IgD-negative memory B cell (primary cell): ENCODE data around the gene FGGY. TPM values are rescaled to one million over a fixed set of nuclear protein-coding genes. Genes with fewer than 3 reads are reported as not detected.

Experiments used
- H3K27ac Mint-ChIP-seq, 3 donors: one replicate each; pipeline ENCODE4 v1.8.0; 2020 to 2022; ENCODE audit warnings: mild to moderate bottlenecking in 3 of 3, mixed read lengths in 3 of 3, moderate library complexity in 1 of 3
- H3K27me3 Mint-ChIP-seq: one replicate; pipeline ENCODE4 v1.8.0; 2021; ENCODE audit warnings: mixed read lengths
- H3K36me3 Mint-ChIP-seq: one replicate; pipeline ENCODE4 v1.8.0; 2020; ENCODE audit warnings: mild to moderate bottlenecking, mixed read lengths
- H3K4me1 Mint-ChIP-seq, 3 donors: one replicate each; pipeline ENCODE4 v1.8.0; 2020 to 2022; ENCODE audit warnings: mixed read lengths in 3 of 3, mild to moderate bottlenecking in 1 of 3
- H3K4me3 Mint-ChIP-seq, 4 donors: one replicate each; pipeline ENCODE4 v1.8.0; 2020 to 2022; ENCODE audit warnings: mild to moderate bottlenecking in 4 of 4, mixed read lengths in 4 of 4, moderate library complexity in 3 of 4
- H3K9me3 Mint-ChIP-seq, 3 donors: one replicate each; pipeline ENCODE4 v1.8.0; 2020 to 2021; ENCODE audit warnings: mixed read lengths in 3 of 3, mild to moderate bottlenecking in 1 of 3
- polyA plus RNA-seq: library from polyadenylated mRNA; unstranded; fragments of 300-500 nt; fragmentation: Illumina TruSeq; gene quantifications from one replicate; pipeline ENCODE4 v1.2.3, GENCODE V29; 2021

The FGGY gene
- polyA plus RNA-seq, 1 donor from 2014 or later, result 6.1 TPM

DNA sequence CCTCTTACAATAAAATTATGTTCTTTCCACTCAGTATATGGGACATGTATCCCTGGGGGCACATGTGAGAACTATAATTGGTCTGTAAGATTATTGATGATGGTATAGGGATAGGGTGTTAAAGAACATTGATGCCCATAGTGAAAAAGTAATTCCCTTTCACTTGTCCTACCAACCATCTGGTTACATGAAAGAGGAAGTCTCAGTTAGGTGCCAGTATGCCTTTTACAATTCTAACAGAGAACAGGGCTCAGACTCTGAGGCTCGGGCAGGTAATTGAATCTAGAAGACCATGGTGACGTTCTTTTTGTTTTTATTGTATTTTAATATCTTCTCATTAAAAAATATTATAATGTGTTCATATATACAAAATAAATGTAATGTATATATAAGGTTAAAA lies 113.6 kb downstream of the FGGY start:
- H3K27ac Mint-ChIP-seq, result peak overlapping the region in 1 of 3 donors; percentile 9
- H3K4me1 Mint-ChIP-seq, result no peaks in the 10 kb centered on the region
- H3K36me3 Mint-ChIP-seq, result peaks cover 3% of the 10 kb centered on the region
- no peaks in the 10 kb centered on the region for H3K27me3 Mint-ChIP-seq
- H3K4me3 Mint-ChIP-seq, result no peak overlapping the region
- peaks cover 0 to 2% (median 0%) of the 10 kb centered on the region in 3 donors for H3K9me3 Mint-ChIP-seq

DNA sequence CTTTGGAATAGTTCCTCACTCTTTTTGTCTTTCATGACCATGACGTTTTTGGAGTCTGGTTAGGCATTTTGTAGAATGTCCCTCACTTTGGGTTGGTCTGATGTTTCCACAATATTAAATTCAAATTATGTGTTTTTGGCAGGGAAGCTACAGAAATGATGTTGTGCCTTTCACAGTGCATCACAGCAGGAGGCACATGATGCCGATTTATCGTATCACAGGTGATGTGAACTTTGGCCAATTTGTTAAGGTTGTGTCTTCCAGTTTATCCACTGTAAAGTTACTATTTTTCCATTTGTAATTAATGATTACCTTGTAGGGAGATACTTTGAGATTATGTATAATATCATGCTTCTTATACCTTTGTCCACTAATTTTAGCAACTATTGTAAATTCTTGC lies 114.3 kb downstream of the FGGY start:
- Mint-ChIP-seq H3K4me3 (no peak overlapping the region), H3K36me3 (peaks cover 4% of the 10 kb centered on the region), H3K9me3 (no peaks in the 10 kb centered on the region), H3K27me3 (no peaks in the 10 kb centered on the region), H3K4me1 (no peaks in the 10 kb centered on the region), H3K27ac (no peak overlapping the region)

DNA sequence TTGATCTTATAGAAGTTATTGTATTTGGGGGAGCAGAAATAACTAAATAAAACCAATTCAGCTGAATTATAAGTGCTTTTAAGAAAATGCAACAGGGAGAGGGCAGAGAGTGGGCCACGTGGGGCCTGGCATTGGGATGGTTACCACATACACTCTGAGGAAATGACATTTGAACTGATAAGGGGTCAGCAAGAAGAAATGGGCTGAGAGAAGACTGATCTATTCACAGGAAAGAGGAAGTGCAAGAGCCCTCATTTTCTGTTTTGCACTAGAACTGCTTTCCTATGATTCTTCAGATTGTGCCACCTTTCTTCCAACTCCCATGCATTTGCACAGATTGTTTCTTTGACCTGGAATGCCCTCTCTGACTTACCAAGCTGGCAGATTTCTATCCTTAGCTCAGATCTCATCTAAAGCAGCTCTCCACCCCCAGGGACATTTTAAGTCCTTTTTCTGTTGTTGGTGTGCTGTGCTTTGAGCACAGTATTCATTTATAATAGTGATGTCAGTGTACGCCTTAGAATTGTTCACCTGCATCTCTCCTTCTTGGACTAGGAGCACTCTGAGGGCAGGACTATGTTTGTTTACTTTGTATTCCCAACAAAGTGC lies 115.9 kb downstream of the FGGY start:
- Mint-ChIP-seq H3K4me3 (no peak overlapping the region), H3K9me3 (no peaks in the 10 kb centered on the region), H3K36me3 (peaks cover 4% of the 10 kb centered on the region), H3K27ac (no peak overlapping the region), H3K27me3 (no peaks in the 10 kb centered on the region), H3K4me1 (no peaks in the 10 kb centered on the region)

DNA sequence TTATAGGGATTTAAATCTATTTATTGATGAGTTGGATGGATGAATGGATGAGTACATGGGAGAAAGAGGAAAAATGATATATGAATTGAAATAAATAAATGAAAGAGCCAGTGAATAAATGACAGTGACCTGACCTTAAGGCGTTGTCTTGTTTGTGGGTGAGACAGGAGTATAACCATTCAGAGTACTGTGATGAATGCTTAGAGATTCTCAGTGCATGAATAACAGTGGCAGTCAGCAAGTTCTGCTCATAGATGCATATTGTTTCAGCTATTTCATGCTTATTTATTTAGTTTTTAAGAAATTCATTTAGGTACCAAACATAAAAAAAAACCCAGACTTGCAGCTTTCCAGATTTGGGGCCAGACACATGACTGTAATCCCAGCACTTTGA lies 116.4 kb downstream of the FGGY start:
- peaks cover 4% of the 10 kb centered on the region for H3K36me3 Mint-ChIP-seq
- no peaks in the 10 kb centered on the region for H3K4me1 Mint-ChIP-seq
- H3K27ac Mint-ChIP-seq, result no peak overlapping the region
- no peaks in the 10 kb centered on the region for H3K9me3 Mint-ChIP-seq
- H3K4me3 Mint-ChIP-seq, result no peak overlapping the region
- H3K27me3 Mint-ChIP-seq, result no peaks in the 10 kb centered on the region

DNA sequence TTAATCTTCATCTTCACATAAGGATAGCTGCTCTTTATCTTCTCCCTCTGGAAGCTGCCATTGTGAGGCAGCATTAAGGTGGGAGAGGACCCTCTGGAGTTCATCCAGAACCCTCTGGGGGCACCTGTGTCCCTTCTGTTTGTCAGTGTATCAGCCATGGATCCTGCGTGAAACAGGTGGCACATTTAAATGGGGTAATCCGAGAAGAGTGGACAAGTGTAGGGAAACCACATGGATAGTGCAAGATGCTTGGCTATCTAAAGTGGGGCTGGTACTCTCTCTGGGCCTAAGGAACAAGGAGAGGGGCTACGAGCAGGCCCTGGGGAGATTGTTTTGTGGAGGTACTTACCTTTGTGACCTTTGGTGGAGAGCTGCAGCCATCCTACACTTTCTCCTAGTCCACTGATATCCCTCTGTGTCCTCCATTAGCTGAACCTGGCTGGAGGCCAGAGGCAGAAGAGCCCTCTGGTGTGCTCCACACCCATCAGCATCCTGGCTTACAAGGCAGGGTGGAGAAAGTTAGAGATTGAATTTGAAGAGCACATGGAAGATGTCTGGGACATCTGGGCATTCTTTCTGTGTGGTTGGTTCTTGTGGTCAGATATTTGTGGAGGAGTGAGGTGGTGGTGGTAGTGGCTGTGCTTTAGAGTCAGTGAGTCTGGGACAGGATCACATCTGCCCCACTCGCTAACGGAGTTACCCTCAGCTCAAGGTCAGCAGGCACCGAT lies 117.7 kb downstream of the FGGY start:
- Mint-ChIP-seq H3K9me3 (no peaks in the 10 kb centered on the region), H3K27me3 (no peaks in the 10 kb centered on the region), H3K4me3 (no peak overlapping the region), H3K27ac (no peak overlapping the region), H3K4me1 (no peaks in the 10 kb centered on the region), H3K36me3 (peaks cover 7% of the 10 kb centered on the region)

DNA sequence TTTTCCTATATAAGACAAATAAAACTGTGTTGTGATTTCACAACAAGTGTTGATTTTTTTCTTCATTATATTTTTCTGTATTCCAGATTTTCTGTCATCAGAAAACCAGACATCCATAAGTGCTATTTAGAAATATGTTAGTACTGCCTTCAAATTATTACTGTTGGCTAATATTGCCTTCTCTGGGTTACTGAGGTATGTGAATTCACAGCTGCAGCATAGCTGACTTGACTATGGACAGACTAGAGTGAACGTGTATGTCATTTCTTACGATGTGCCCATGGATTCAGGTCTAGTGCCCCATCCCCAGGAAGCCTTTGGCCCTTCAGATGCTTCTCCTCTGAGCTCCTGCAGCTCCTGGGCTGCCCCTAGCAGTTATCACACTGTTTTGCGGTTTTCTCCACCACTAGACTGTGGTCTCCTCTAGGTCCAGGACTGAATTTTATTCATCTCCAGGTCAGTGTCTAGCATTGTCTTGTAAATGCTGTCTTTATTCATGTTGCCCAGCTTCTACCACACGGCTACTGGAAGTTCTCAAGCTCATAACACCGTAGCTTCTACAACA lies 118.5 kb downstream of the FGGY start:
- Mint-ChIP-seq H3K36me3 (peaks cover 7% of the 10 kb centered on the region), H3K4me3 (no peak overlapping the region)

DNA sequence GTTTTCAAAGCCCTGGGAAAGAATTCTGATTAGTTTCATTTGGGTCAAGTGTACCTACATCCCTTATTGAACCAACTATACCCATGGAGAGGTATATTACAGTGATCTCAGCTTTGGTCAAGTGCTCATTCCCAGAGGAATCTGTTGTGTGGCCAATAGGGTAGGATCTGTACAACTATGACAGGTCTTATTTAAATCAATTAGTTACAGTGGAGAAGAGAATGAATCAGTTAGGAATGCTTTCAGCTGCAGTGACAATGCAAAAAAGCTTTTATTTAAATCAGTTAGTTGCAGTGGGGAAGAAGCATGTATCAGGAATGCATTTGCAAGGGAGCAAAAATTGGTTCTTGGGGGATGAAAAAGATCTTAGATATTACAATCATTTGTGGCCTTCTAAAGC lies 119.0 kb downstream of the FGGY start:
- no peak overlapping the region for H3K4me3 Mint-ChIP-seq

More for the DNA sequence above, 118.5 kb downstream of the FGGY start:
- Mint-ChIP-seq H3K27ac (no peak overlapping the region), H3K4me1 (no peaks in the 10 kb centered on the region), H3K27me3 (no peaks in the 10 kb centered on the region), H3K9me3 (no peaks in the 10 kb centered on the region)

DNA sequence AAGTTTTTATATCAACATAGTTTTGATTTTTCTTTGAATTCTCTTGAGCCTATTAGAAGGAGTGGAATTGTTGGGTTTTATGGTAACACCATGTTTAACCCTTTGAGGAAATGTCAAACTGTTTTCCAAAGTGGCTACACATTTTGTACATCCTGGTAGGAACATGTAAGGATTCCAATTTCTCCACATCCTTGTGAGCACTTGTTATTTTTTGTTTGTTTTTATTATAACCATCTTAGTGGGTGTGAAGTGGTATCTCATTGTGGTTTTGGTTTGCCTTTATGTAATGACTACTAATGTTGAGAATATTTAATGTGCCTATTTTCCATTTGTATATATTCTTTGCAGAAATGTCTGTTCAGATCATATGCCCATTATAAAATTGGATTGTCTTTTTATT lies 120.5 kb downstream of the FGGY start:
- Mint-ChIP-seq H3K4me1 (no peaks in the 10 kb centered on the region), H3K36me3 (peaks cover 7% of the 10 kb centered on the region), H3K27me3 (no peaks in the 10 kb centered on the region), H3K27ac (no peak overlapping the region), H3K9me3 (no peaks in the 10 kb centered on the region), H3K4me3 (no peak overlapping the region)

More for the DNA sequence above, 119.0 kb downstream of the FGGY start:
- no peaks in the 10 kb centered on the region for H3K4me1 Mint-ChIP-seq
- no peak overlapping the region for H3K27ac Mint-ChIP-seq
- H3K27me3 Mint-ChIP-seq, result no peaks in the 10 kb centered on the region
- peaks cover 7% of the 10 kb centered on the region for H3K36me3 Mint-ChIP-seq
- no peaks in the 10 kb centered on the region for H3K9me3 Mint-ChIP-seq

DNA sequence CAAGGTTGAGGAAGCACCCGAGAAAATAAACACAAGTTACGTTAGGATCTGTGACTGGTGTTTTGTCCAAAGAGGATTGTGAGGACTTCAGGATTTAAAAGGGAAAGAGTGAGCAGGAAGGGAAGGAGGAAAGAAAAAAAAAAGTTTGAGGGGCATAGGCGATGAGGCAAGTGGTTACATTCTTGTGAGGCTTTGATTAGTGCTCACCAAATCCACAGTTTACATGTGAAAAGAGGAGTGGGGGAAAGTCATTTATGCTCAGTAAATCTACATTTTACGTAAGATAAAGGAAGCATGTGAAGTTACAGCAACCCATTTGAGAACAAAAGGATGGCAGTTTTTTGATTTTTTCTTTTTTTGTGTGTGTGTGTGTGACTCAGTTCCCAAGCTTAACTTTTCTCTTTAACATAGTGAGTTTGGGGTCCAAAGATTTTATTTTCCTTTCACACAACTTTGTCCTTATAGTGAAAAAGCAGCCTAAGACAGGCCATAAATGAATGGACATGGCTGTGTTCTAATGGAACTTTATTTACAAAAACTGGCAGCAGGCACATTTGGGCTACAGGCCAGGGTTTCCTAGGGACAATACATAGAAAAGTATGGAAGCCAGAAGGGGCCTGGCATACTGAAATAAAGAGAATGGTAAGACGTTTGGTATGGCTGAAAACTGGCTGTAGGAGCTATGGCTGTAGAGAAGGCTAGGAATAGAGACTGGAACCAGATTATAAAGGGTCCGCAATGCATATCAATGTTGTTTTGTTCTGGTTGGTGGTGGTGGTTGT lies 121.7 kb downstream of the FGGY start:
- no peaks in the 10 kb centered on the region for H3K27me3 Mint-ChIP-seq
- H3K27ac Mint-ChIP-seq, result no peak overlapping the region
- peaks cover 7% of the 10 kb centered on the region for H3K36me3 Mint-ChIP-seq
- H3K4me3 Mint-ChIP-seq, result no peak overlapping the region
- no peaks in the 10 kb centered on the region for H3K9me3 Mint-ChIP-seq
- no peaks in the 10 kb centered on the region for H3K4me1 Mint-ChIP-seq

DNA sequence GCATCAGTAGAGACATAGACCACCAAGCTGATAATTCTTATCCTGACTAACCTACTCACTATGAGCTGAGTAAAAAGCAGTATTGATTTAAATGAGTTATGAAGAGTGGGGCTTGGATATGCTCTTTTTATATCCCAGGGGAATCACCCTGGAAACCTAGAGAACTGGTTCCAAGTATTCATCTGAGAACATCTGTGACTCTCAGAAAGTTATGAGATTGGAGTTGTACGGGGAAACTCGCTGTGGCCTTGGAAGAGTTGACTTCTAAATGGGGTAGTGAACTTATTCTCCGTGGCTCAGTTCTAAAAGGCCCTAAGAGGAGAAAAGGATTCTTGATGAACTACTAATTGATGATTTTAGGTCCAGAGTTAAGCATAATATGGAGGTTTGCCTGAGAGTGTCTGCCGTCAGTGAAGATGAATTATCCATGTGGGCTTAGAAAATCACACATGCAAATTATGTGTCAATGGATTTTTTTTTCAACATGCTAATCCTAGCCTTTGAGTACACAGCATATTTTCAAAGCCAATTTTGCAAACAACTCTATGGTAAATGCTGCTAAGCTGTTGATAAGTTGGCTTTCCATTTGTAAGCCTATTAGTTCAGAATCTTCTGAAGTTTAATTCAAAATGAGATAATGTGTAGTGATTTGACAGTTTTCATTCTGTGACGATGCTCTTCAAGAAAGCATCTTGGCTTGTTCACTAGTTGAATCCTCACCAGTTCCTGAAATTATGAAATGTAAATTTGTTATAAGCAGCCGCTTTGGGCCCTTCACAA lies 122.7 kb downstream of the FGGY start:
- Mint-ChIP-seq H3K4me3 (no peak overlapping the region), H3K36me3 (peaks cover 12% of the 10 kb centered on the region), H3K9me3 (no peaks in the 10 kb centered on the region), H3K4me1 (no peaks in the 10 kb centered on the region), H3K27me3 (no peaks in the 10 kb centered on the region), H3K27ac (no peak overlapping the region)

DNA sequence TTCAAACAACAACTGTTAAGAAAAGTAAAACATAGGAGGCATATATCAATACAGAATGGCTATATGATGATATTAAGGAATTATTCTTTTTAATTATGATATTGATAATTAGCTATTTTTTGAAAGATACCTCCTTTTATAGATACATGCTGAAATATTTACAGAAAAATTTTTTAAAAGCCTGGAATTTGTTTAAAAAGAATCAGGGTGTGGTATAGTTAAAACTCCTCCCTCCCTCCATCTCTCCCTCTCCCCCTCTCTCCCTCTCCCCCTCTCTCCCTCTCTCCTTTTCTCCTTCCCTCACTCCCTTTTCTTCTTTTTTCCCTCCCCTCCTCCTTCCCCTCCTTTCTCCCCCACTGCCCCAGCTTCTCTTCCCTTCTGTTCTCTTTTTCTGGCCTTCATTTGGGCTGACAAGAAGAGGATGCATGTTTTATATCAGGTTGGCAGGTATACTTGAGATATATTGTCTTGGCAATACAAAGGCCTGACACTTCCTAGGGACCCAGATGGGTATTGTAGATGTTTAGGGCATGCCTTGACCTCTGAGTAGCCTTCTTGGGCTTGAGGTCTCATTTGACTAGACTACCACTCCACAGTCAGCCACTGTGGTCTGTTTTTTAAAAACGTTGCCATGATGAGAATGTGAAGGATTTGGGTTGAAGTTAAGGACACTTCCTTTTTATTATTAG lies 124.5 kb downstream of the FGGY start:
- H3K4me3 Mint-ChIP-seq, result no peak overlapping the region
- no peaks in the 10 kb centered on the region for H3K4me1 Mint-ChIP-seq
- H3K9me3 Mint-ChIP-seq, result no peaks in the 10 kb centered on the region
- no peak overlapping the region for H3K27ac Mint-ChIP-seq
- peaks cover 10% of the 10 kb centered on the region for H3K36me3 Mint-ChIP-seq
- no peaks in the 10 kb centered on the region for H3K27me3 Mint-ChIP-seq

DNA sequence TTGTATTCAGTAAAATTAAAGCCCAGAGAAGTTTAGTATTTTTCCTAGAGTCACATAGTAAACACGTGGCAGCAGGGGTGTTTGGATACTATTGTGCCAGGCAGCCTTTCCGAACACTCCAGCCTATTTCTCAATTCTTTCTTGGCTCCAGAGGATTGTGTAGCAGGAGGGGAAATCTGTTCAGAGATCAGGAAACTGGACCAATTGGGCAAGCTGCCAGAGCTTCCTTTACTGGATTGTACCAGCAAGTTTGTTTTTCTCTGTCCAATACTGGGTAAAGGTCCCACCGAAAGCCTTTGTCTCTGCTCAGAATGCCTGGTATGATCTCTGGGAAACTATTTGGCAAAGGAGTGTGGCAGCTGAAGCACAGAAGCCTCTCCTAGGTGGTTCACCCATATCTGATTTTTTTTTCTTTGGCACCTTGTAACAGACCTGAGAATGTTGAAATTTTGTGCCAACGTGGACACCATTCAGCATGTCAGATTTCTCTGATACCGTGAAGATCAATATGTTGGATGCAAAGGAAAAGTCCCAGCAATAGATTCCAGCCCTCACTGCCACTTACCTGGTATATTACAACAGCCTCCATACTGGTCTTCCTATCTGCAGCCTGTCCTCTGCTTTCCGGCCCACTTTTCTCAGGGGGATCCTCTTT lies 126.2 kb downstream of the FGGY start:
- Mint-ChIP-seq H3K4me1 (no peaks in the 10 kb centered on the region), H3K36me3 (peaks cover 16% of the 10 kb centered on the region), H3K4me3 (no peak overlapping the region), H3K27me3 (no peaks in the 10 kb centered on the region), H3K27ac (peak overlapping the region in 1 of 3 donors; percentile 8), H3K9me3 (no peaks in the 10 kb centered on the region)

DNA sequence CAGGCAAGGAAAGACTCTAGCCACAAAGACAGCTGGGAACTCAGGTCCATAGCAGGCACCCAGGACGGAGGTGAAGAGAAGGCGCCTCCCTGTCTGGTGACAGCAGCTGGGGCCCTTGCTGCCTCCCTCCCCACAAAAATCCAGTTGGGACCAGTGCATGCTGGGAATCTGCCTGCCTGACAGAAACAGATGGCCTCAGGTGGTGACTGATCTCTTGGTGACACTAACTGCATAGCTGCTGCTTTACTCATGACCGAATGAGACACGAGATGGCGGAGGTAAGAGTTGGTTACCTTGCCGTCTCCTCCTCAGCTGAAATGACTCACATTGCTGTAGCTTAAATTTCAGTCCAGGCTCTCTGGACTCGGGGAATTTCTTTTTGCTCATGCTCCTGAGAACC lies 130.3 kb downstream of the FGGY start:
- H3K27ac Mint-ChIP-seq, result no peak overlapping the region
- peaks cover under 1 to 2% (median 1%) of the 10 kb centered on the region in 3 donors for H3K4me1 Mint-ChIP-seq
- H3K9me3 Mint-ChIP-seq, result no peaks in the 10 kb centered on the region
- H3K27me3 Mint-ChIP-seq, result no peaks in the 10 kb centered on the region
- peaks cover 14% of the 10 kb centered on the region for H3K36me3 Mint-ChIP-seq
- H3K4me3 Mint-ChIP-seq, result no peak overlapping the region

DNA sequence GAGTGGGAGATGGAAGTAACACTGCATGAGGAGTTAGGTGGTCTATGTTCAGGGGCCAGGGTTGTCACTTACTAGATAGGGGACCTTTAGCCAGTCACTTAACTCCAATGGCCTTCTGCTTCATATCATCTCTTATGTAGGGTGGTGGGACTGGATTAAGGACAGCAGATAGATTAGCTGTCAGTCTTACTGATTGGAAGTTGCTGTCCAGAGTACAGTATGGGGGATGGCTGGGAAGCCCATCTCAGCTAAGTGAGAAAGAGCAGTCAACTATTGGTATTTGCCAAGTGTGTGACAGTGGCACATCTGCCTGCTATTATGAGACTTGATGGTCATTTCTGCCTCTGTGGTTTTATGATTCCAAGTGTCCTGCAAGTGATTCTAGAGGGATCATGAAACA lies 130.9 kb downstream of the FGGY start:
- H3K27ac Mint-ChIP-seq, result no peak overlapping the region
- H3K27me3 Mint-ChIP-seq, result no peaks in the 10 kb centered on the region
- H3K4me1 Mint-ChIP-seq, result peaks cover 6 to 8% (median 7%) of the 10 kb centered on the region in 3 donors
- peaks cover 15% of the 10 kb centered on the region for H3K36me3 Mint-ChIP-seq
- no peaks in the 10 kb centered on the region for H3K9me3 Mint-ChIP-seq
- no peak overlapping the region for H3K4me3 Mint-ChIP-seq
